ENCODE results near the gene GREB1L. TPM values are rescaled to one million over a fixed set of nuclear protein-coding genes. Genes with fewer than 3 reads are reported as not detected.

The GREB1L gene
- polyA plus RNA-seq, 1 donor, result 1.8 TPM

DNA sequence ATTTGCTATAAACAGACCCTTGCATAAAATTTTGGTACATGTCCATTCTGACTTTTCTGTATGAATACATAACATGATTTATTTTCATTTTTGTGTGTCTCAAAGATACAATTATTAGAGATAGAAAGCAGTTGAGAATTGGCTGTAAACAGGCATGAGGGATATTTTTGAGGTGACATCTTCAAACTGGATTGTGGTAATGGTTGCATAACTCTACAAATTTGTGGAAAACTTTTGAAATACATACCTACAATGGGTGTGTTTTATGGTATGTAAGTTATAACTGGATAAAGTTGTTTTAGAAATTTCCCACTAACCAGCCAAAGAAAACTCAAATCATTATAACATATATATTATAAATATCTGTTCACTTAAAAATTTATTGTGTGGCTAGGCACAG lies 39.6 kb downstream of the GREB1L start:
- no peaks in the 10 kb centered on the region for H3K36me3 ChIP-seq (ENCODE audit: control insufficient read depth, insufficient read depth, low read length)
- H3K4me1 ChIP-seq (ENCODE audit: control insufficient read depth, insufficient read depth, low read length), result no peaks in the 10 kb centered on the region
- H3K27ac ChIP-seq (ENCODE audit: low read length), result no peak overlapping the region
- no peak overlapping the region for H3K4me3 ChIP-seq (ENCODE audit: low read length)
- no peaks in the 10 kb centered on the region for H3K9me3 ChIP-seq (ENCODE audit: control insufficient read depth, low read depth, low read length)
- H3K27me3 ChIP-seq (ENCODE audit: control insufficient read depth, insufficient read depth, low read length), result no peaks in the 10 kb centered on the region
- DNase-seq, result no peak

DNA sequence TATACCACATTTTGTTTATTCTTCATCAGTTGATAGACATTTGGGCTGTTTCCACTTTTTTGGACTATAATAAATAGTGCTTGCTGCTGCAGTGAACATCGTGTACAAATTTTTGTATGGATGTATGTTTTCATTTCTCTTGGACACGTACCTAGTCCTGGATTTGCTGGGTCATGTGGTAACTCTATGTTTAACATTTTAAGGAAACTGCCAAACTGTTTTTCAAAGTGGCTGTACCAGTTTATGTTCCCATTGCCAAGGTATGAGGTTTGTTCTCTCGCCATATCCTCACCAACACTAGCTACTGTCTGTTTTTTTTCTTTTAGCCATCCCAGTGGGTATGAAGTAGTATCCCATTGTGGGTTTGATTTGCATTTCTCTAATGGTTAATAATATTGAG lies 42.5 kb downstream of the GREB1L start:
- Histone ChIP-seq H3K36me3 (ENCODE audit: control insufficient read depth, insufficient read depth, low read length) (no peaks in the 10 kb centered on the region), H3K4me3 (ENCODE audit: low read length) (no peak overlapping the region), H3K9me3 (ENCODE audit: control insufficient read depth, low read depth, low read length) (no peaks in the 10 kb centered on the region), H3K4me1 (ENCODE audit: control insufficient read depth, insufficient read depth, low read length) (no peaks in the 10 kb centered on the region), H3K27me3 (ENCODE audit: control insufficient read depth, insufficient read depth, low read length) (no peaks in the 10 kb centered on the region), H3K27ac (ENCODE audit: low read length) (no peak overlapping the region)
- 100% methylated on average over 1 of the region's 3 CpGs for WGBS (ENCODE audit: insufficient coverage, low lambda C conversion rate)
- DNase-seq, result no peak

DNA sequence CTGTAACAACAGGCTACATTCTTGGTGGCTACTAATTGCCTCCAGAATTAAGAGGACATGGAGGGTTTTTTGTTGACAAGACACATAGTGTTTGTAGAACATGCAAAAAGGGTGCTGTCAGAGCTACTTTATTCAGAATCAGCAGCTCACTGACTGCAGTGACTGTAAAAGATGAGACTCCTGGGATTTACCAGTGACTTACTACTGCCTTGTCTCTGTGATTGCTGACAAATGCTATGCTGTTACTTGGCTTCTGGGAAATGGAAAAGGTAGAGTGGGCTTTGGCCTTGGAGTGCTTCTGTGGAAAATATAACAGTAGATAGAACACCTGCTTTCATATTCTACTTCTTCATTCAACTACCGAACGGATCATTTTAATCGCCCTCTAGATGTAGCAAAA lies 47.8 kb downstream of the GREB1L start:
- WGBS (ENCODE audit: insufficient coverage, low lambda C conversion rate), result 96% methylated on average over 3 of the region's 3 CpGs
- Histone ChIP-seq H3K4me1 (ENCODE audit: control insufficient read depth, insufficient read depth, low read length) (no peaks in the 10 kb centered on the region), H3K27me3 (ENCODE audit: control insufficient read depth, insufficient read depth, low read length) (no peaks in the 10 kb centered on the region), H3K4me3 (ENCODE audit: low read length) (no peak overlapping the region), H3K27ac (ENCODE audit: low read length) (no peak overlapping the region), H3K9me3 (ENCODE audit: control insufficient read depth, low read depth, low read length) (no peaks in the 10 kb centered on the region), H3K36me3 (ENCODE audit: control insufficient read depth, insufficient read depth, low read length) (no peaks in the 10 kb centered on the region)
- no peak for DNase-seq

DNA sequence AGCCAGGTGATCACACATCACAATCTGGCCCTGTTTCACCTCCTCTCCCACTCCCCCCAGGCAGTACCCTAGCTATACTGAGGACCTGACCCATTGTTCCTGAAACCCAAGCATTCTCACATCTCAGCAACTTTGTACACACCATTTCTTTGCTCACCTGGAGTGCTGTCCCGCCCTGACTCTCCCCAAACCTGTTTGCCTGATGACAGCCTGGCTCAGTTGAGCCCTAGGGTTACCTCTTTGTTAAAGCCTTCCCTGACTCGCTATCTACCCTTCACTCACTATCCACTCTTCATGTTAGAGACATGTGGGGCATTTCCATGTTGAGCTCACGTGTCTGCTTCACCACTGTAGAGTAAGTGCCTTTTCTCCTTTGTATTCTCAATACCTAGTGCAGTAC lies 49.1 kb downstream of the GREB1L start:
- 100% methylated on average over 1 of the region's 3 CpGs for WGBS (ENCODE audit: insufficient coverage, low lambda C conversion rate)
- H3K9me3 ChIP-seq (ENCODE audit: control insufficient read depth, low read depth, low read length), result no peaks in the 10 kb centered on the region
- no peak for DNase-seq

DNA sequence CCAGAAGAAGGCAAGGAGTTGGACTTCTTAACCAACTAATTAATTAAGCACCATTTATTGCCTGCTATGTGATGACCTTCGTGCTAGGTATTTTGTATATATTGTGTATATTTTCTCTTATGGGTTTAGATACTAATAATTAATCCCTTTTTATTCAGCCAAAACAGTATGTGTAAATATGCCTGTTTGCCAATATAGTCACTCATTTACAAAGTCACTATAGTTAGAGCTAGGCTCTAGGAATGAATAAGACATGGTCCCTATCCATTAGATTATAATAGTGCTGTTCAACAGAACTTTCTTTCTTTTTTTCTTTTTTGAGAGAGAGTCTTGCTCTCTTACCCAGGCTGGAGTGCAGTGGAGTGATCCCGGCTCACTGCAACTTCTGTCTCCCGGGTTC lies 51.4 kb downstream of the GREB1L start:
- Histone ChIP-seq H3K27ac (ENCODE audit: low read length) (no peak overlapping the region), H3K4me1 (ENCODE audit: control insufficient read depth, insufficient read depth, low read length) (no peaks in the 10 kb centered on the region), H3K27me3 (ENCODE audit: control insufficient read depth, insufficient read depth, low read length) (no peaks in the 10 kb centered on the region), H3K9me3 (ENCODE audit: control insufficient read depth, low read depth, low read length) (no peaks in the 10 kb centered on the region), H3K4me3 (ENCODE audit: low read length) (no peak overlapping the region), H3K36me3 (ENCODE audit: control insufficient read depth, insufficient read depth, low read length) (no peaks in the 10 kb centered on the region)
- WGBS (ENCODE audit: insufficient coverage, low lambda C conversion rate), result 100% methylated on average over 1 of the region's 3 CpGs
- no peak for DNase-seq

More for the DNA sequence above, 49.1 kb downstream of the GREB1L start:
- no peak overlapping the region for H3K4me3 ChIP-seq (ENCODE audit: low read length)
- no peak overlapping the region for H3K27ac ChIP-seq (ENCODE audit: low read length)
- H3K4me1 ChIP-seq (ENCODE audit: control insufficient read depth, insufficient read depth, low read length), result no peaks in the 10 kb centered on the region
- H3K36me3 ChIP-seq (ENCODE audit: control insufficient read depth, insufficient read depth, low read length), result no peaks in the 10 kb centered on the region
- no peaks in the 10 kb centered on the region for H3K27me3 ChIP-seq (ENCODE audit: control insufficient read depth, insufficient read depth, low read length)

DNA sequence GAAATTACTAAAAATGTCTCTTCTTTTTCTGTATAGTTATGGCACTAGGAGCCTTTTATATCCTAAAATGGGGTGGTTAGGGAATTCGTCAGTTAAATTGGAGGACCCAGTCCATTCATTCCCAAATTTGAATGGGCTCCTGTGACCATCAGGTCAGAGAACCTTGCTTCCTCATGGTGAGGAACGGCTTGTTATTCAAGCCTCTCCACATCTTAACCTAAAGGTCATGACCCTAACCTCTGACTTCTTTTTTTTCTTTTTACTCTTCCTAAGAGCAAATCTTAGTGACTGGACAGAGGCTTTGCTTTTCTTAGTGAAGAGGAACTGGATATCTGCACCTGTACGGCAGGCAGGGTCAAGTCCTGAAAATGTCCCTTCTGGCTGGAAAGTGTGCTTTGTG lies 53.1 kb downstream of the GREB1L start:
- no peaks in the 10 kb centered on the region for H3K27me3 ChIP-seq (ENCODE audit: control insufficient read depth, insufficient read depth, low read length)
- no peaks in the 10 kb centered on the region for H3K9me3 ChIP-seq (ENCODE audit: control insufficient read depth, low read depth, low read length)
- no CpG with 5 or more reads among the region's 3 CpGs for WGBS (ENCODE audit: insufficient coverage, low lambda C conversion rate)
- H3K4me1 ChIP-seq (ENCODE audit: control insufficient read depth, insufficient read depth, low read length), result no peaks in the 10 kb centered on the region
- H3K27ac ChIP-seq (ENCODE audit: low read length), result no peak overlapping the region
- no peak overlapping the region for H3K4me3 ChIP-seq (ENCODE audit: low read length)
- no peak for DNase-seq
- H3K36me3 ChIP-seq (ENCODE audit: control insufficient read depth, insufficient read depth, low read length), result no peaks in the 10 kb centered on the region

DNA sequence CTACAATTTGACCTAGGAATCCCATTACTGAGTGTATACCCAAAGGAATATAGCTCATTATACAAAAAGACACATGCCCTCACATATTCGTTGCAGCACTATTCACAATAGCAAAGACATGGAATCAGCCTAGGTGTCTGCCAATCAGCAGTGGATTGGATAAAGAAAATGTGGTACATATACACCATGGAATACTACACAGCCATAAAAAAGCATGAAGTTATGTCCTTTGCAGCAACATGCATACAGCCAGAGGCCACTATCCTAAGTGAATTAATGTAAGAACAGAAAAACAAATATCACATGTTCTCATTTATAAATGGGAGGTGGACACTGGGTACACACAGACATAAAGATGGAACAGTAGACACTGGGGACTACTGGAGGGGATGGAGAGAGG lies 54.0 kb downstream of the GREB1L start:
- Histone ChIP-seq H3K4me1 (ENCODE audit: control insufficient read depth, insufficient read depth, low read length) (no peaks in the 10 kb centered on the region), H3K9me3 (ENCODE audit: control insufficient read depth, low read depth, low read length) (no peaks in the 10 kb centered on the region), H3K27ac (ENCODE audit: low read length) (no peak overlapping the region), H3K4me3 (ENCODE audit: low read length) (no peak overlapping the region), H3K27me3 (ENCODE audit: control insufficient read depth, insufficient read depth, low read length) (no peaks in the 10 kb centered on the region), H3K36me3 (ENCODE audit: control insufficient read depth, insufficient read depth, low read length) (no peaks in the 10 kb centered on the region)
- no peak for DNase-seq
- WGBS (ENCODE audit: insufficient coverage, low lambda C conversion rate), result 67% methylated on average over 1 of the region's 1 CpG

DNA sequence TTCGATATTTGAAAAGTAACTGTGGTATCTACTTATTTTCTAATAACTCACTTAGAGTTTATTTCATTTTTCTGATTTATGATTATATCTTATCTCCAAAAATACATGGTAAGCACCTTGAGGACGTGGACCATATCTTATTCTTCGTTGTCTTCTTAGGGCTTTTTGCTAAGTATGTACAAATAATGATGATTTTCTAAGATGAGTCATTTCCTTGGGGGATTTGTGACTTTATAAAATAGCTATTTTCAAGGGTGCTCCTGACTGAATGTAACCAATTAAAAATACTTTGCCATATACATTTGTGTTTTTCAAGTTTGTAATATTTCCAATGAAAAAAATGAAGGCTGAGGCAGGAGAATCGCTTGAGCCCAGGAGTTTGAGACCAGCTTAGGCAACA lies 56.3 kb downstream of the GREB1L start:
- no peaks in the 10 kb centered on the region for H3K9me3 ChIP-seq (ENCODE audit: control insufficient read depth, low read depth, low read length)
- no peak for DNase-seq
- 85% methylated on average over 3 of the region's 4 CpGs for WGBS (ENCODE audit: insufficient coverage, low lambda C conversion rate)
- H3K27me3 ChIP-seq (ENCODE audit: control insufficient read depth, insufficient read depth, low read length), result no peaks in the 10 kb centered on the region
- no peak overlapping the region for H3K4me3 ChIP-seq (ENCODE audit: low read length)
- no peak overlapping the region for H3K27ac ChIP-seq (ENCODE audit: low read length)
- no peaks in the 10 kb centered on the region for H3K4me1 ChIP-seq (ENCODE audit: control insufficient read depth, insufficient read depth, low read length)
- no peaks in the 10 kb centered on the region for H3K36me3 ChIP-seq (ENCODE audit: control insufficient read depth, insufficient read depth, low read length)

DNA sequence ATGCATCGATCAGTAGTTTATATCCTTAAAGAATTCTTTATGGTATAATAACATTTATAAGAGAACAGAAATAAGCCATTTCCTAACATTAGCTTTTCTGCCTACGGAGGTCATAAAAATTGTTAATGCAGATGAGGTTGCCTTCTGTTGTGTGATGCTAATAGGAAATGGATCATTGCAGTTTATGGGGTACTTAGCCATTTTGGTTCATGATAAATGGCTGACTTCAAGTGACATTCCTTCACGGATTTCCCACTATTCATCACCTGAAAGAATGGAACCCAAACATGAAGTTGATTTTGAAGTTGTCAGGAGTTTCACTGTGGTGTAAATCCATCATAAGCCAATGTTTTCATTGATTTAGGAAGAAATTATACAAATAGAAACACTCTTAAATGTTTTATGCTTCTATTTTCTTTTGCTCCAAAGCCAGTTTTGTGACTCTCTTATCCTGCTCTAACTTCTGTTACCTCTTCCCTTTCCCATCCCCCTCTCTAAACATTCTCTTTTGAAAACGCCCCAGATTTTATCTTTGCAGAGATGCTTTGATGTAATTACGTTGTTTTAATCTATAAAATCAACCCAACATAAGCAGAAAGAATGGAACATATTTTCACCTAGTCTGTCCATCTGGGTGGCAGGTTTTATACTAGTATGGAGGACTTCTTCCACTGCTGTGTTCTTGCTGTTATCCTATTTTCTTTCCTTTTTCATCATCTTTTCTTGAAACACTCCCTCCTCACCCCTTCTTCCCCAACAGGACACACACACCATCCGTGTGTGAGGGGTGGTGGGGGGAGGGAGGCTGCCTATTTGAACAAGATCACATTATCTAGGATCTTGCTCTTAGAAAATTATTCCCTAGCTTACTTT lies 58.2 kb downstream of the GREB1L start:
- 46% methylated on average over 2 of the region's 6 CpGs for WGBS (ENCODE audit: insufficient coverage, low lambda C conversion rate)
- Histone ChIP-seq H3K27ac (ENCODE audit: low read length) (no peak overlapping the region), H3K36me3 (ENCODE audit: control insufficient read depth, insufficient read depth, low read length) (no peaks in the 10 kb centered on the region), H3K27me3 (ENCODE audit: control insufficient read depth, insufficient read depth, low read length) (no peaks in the 10 kb centered on the region), H3K4me3 (ENCODE audit: low read length) (no peak overlapping the region), H3K9me3 (ENCODE audit: control insufficient read depth, low read depth, low read length) (no peaks in the 10 kb centered on the region), H3K4me1 (ENCODE audit: control insufficient read depth, insufficient read depth, low read length) (no peaks in the 10 kb centered on the region)
- no peak for DNase-seq

DNA sequence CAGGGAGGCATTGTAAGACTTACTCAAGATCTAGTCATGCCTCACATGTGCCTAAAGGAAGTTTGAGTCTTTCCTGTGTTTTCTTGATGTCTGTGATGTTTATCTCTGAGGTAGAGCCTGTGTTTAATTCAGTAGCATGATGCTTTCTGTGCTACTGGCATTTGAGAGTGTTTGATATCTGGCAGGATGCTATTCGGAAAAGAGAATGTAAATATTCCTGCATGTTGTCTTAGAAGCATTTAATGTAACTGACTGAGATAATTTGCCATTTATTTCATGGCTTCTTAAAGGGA lies 58.8 kb downstream of the GREB1L start:
- no peak for DNase-seq
- Histone ChIP-seq H3K4me3 (ENCODE audit: low read length) (no peak overlapping the region), H3K27me3 (ENCODE audit: control insufficient read depth, insufficient read depth, low read length) (no peaks in the 10 kb centered on the region), H3K36me3 (ENCODE audit: control insufficient read depth, insufficient read depth, low read length) (no peaks in the 10 kb centered on the region), H3K4me1 (ENCODE audit: control insufficient read depth, insufficient read depth, low read length) (no peaks in the 10 kb centered on the region), H3K9me3 (ENCODE audit: control insufficient read depth, low read depth, low read length) (no peaks in the 10 kb centered on the region), H3K27ac (ENCODE audit: low read length) (no peak overlapping the region)
- no CpG with 5 or more reads among the region's 1 CpG for WGBS (ENCODE audit: insufficient coverage, low lambda C conversion rate)

DNA sequence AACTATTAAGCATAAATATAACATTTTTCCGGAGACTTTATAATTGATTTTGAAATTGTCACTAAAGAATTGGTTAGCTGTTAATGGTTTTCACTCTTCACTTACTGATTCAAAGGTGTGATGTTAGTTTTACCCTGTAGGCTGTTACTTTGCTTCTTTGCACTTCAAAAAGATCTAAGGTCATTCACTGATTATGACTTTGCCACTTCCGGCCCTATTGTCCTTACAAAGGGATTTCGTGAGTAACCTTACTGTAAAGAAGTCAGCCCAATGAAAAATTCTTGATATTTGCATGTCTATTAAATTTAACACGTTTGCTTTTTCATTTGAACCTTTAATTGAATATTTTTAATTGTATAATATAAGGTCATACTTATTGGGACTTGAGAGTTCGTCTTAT lies 61.4 kb downstream of the GREB1L start:
- peak in 1 of 2 donors; percentile 26 for DNase-seq
- 78% methylated on average over 1 of the region's 5 CpGs for WGBS (ENCODE audit: insufficient coverage, low lambda C conversion rate)
- no peaks in the 10 kb centered on the region for H3K4me1 ChIP-seq (ENCODE audit: control insufficient read depth, insufficient read depth, low read length)
- H3K27ac ChIP-seq (ENCODE audit: low read length), result no peak overlapping the region
- no peaks in the 10 kb centered on the region for H3K9me3 ChIP-seq (ENCODE audit: control insufficient read depth, low read depth, low read length)
- no peaks in the 10 kb centered on the region for H3K36me3 ChIP-seq (ENCODE audit: control insufficient read depth, insufficient read depth, low read length)
- no peaks in the 10 kb centered on the region for H3K27me3 ChIP-seq (ENCODE audit: control insufficient read depth, insufficient read depth, low read length)
- no peak overlapping the region for H3K4me3 ChIP-seq (ENCODE audit: low read length)

Measured in large intestine (tissue), 3 donors.